ENCODE measurements around the gene DLK2.
"Not testable (repeated sequence)": the region's sequence is repeated elsewhere in the genome, so short reads cannot be mapped to it uniquely, and the experiment has no call there.

GRCh38 chr6:43410776-43411175 is 44.6 kb downstream of the DLK2 start:
- TF ChIP-seq EZH2, CTCF (IDR thresholded peaks at IDR 0.05): not testable (repeated sequence)
